Measurements from ENCODE around the gene PMM2. TPM values are rescaled to one million over a fixed set of nuclear protein-coding genes. Genes with fewer than 3 reads are reported as not detected.

Gene PMM2
- polyA plus RNA-seq, 1 donor (not counting 4 experiments of a cell fraction or from before 2014, with no cell fraction given): 38.6 TPM

DNA sequence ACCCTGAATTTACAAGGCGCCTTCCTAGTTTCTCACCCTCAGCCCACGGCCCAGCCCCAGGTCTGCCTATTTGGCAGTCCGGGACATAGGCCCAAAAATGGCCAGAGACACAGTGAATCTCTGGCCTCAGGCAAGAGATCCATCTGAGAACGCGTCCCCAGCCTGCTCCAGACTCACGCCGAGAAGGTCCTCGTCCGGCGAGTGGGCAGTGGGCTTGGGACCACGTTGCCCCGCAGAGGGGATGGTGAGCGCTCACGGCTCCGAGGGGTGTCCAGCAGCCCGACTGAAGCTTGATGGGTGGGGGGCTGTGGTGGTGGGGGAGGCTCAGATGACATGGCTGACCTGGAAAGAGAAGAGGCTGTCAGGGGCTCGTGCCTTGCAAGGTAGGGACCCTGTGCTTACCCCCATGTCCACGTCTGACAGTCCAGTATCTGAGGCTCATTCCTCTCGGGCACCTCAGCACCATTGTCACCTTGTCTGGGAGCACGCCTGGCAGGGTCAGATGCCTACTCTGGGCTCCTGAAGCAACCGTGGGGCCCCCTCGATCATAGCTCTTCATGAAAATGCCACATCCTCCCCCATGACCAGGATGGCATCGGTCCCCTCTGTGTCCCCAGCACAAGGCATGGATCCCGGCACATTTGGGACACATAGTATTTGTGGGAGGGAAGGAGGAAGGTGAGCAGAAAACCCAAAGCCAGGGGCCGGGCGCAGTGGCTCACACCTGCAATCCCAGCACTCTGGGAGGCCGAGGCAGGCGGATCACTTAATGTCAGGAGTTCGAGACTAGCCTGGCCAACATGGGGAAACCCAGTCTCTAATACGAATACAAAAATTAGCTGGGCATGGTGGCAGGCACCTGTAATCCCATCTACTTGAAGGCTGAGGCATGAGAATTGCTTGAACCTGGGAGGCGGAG is 61.6 kb downstream of the PMM2 start:
- H3K79me2 ChIP-seq (ENCODE audit: control insufficient read depth, insufficient read depth, low read length): peaks cover 56% of the 10 kb centered on the region
- H3K4me2 ChIP-seq (ENCODE audit: control insufficient read depth, extremely low read depth, insufficient read depth, low read depth, low read length): no peak overlapping the region
- no peak overlapping the region for H3K9ac ChIP-seq (ENCODE audit: control insufficient read depth, extremely low read depth, insufficient read depth, low read length)
- no peak for DNase-seq (ENCODE audit: low read depth, low spot score)
- no peak for FAIRE-seq
- dilution Hi-C loops (cut with MboI; ENCODE audit: extremely low pct_ligation_motif_present, low sequenced_read_pairs): no loop called here
- H4K20me1 ChIP-seq (ENCODE audit: control insufficient read depth, extremely low read depth, insufficient read depth, low read length): peaks cover 16% of the 10 kb centered on the region
- no peak overlapping the region for H3K4me3 ChIP-seq (ENCODE audit: control insufficient read depth in 2 of 3, extremely low read depth in 1 of 3, insufficient read depth in 2 of 3, low read depth in 1 of 3, low read length in 3 of 3)
- H3K9me3 ChIP-seq (ENCODE audit: control insufficient read depth, low read depth, low read length): no peaks in the 10 kb centered on the region
- TF ChIP-seq, protein P1, sequence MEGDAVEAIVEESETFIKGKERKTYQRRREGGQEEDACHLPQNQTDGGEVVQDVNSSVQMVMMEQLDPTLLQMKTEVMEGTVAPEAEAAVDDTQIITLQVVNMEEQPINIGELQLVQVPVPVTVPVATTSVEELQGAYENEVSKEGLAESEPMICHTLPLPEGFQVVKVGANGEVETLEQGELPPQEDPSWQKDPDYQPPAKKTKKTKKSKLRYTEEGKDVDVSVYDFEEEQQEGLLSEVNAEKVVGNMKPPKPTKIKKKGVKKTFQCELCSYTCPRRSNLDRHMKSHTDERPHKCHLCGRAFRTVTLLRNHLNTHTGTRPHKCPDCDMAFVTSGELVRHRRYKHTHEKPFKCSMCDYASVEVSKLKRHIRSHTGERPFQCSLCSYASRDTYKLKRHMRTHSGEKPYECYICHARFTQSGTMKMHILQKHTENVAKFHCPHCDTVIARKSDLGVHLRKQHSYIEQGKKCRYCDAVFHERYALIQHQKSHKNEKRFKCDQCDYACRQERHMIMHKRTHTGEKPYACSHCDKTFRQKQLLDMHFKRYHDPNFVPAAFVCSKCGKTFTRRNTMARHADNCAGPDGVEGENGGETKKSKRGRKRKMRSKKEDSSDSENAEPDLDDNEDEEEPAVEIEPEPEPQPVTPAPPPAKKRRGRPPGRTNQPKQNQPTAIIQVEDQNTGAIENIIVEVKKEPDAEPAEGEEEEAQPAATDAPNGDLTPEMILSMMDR (optimal IDR thresholded peaks at IDR 0.05 in 1 of 3, IDR thresholded peaks at IDR 0.05 in 1 of 3, conservative IDR thresholded peaks at IDR 0.05 in 1 of 3; ENCODE audit: extremely low read depth in 1 of 3, insufficient read depth in 2 of 3, low read length in 3 of 3): no peak
- TF ChIP-seq EZH2 (IDR thresholded peaks at IDR 0.05; ENCODE audit: low read length): no peak
- H3K27ac ChIP-seq (ENCODE audit: control insufficient read depth, insufficient read depth, low read length): no peak overlapping the region
- no peaks in the 10 kb centered on the region for H3K27me3 ChIP-seq (ENCODE audit: control insufficient read depth, extremely low read depth, insufficient read depth, low read length)
- H3K9me1 ChIP-seq (ENCODE audit: control insufficient read depth, extremely low read depth, insufficient read depth, low read length): peaks cover 2% of the 10 kb centered on the region
- peaks cover 6% of the 10 kb centered on the region for H3K4me1 ChIP-seq (ENCODE audit: control insufficient read depth, extremely low read depth, insufficient read depth, low read length)
- H3K36me3 ChIP-seq (ENCODE audit: control insufficient read depth in 2 of 2, extremely low read depth in 1 of 2, insufficient read depth in 2 of 2, low read length in 2 of 2): peaks cover 12 to 19% of the 10 kb centered on the region in 2 experiments
- no peak overlapping the region for H2AFZ ChIP-seq (ENCODE audit: control insufficient read depth, low read length)

DNA sequence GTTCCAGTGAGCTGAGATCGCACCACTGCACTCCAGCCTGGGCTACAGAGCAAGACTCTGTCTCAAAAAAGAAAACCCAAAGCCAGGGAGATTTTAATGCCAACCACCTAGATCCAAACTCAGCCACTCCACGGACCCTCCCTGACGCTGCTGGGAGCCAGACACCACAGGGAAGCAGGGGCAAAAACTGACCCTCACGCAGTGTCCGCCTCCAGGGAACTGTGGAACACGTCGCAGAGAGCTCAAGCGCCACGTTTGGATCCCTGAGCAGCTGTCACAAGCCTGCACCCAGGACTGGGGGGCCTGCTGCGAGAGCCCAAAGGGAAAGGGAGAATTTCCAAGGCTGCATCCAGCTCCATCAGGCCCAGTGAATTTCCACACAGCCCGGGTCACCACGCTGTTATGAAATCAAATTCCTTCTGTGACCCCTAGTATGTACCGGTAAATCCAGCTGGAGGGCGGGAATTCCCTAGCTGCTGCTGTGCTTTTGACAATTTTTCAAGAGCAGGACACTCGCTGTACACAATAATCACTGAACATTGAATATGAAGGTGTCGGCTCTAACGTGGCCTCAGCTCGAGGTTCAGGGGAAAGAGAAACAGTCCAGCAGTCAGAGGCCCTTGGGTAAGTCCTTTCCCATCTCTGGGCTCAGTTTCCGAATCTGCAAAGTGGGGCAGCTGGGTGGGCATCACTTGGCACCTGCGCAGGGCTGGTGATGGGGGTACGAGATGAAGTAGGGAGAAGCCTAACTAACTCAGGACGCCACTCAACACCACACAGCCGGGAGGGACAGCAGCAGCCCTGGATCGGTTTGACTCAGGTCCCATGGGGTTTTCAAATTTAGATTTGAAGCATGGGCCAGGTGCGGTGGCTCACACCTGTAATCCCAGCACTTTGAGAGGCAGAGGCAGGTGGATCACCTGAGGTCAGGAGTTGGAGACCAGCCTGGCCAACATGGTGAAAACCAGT is 62.6 kb downstream of the PMM2 start:
- Histone ChIP-seq H3K9me1 (ENCODE audit: control insufficient read depth, extremely low read depth, insufficient read depth, low read length) (peaks cover 5% of the 10 kb centered on the region), H3K36me3 (ENCODE audit: control insufficient read depth in 2 of 2, extremely low read depth in 1 of 2, insufficient read depth in 2 of 2, low read length in 2 of 2) (peaks cover 13 to 14% of the 10 kb centered on the region in 2 experiments), H3K4me1 (ENCODE audit: control insufficient read depth, extremely low read depth, insufficient read depth, low read length) (peaks cover 16% of the 10 kb centered on the region), H3K9ac (ENCODE audit: control insufficient read depth, extremely low read depth, insufficient read depth, low read length) (no peak overlapping the region), H3K79me2 (ENCODE audit: control insufficient read depth, insufficient read depth, low read length) (peaks cover 65% of the 10 kb centered on the region), H3K27ac (ENCODE audit: control insufficient read depth, insufficient read depth, low read length) (no peak overlapping the region), H3K9me3 (ENCODE audit: control insufficient read depth, low read depth, low read length) (no peaks in the 10 kb centered on the region), H2AFZ (ENCODE audit: control insufficient read depth, low read length) (no peak overlapping the region), H3K4me2 (ENCODE audit: control insufficient read depth, extremely low read depth, insufficient read depth, low read depth, low read length) (no peak overlapping the region), H3K4me3 (ENCODE audit: control insufficient read depth in 2 of 3, extremely low read depth in 1 of 3, insufficient read depth in 2 of 3, low read depth in 1 of 3, low read length in 3 of 3) (no peak overlapping the region), H4K20me1 (ENCODE audit: control insufficient read depth, extremely low read depth, insufficient read depth, low read length) (peaks cover 24% of the 10 kb centered on the region), H3K27me3 (ENCODE audit: control insufficient read depth, extremely low read depth, insufficient read depth, low read length) (no peaks in the 10 kb centered on the region)
- dilution Hi-C loops (cut with MboI; ENCODE audit: extremely low pct_ligation_motif_present, low sequenced_read_pairs): no loop called here
- no peak for DNase-seq (ENCODE audit: low read depth, low spot score)
- no peak for FAIRE-seq
- TF ChIP-seq, protein P1 (optimal IDR thresholded peaks at IDR 0.05 in 1 of 3, IDR thresholded peaks at IDR 0.05 in 1 of 3, conservative IDR thresholded peaks at IDR 0.05 in 1 of 3; ENCODE audit: extremely low read depth in 1 of 3, insufficient read depth in 2 of 3, low read length in 3 of 3): no peak
- TF ChIP-seq EZH2 (IDR thresholded peaks at IDR 0.05; ENCODE audit: low read length): no peak

All from keratinocyte (primary cell).